KMS-11 (cell line): ENCODE results near the gene IFIT3.
A peak's percentile ranks its signal among the peaks of the same experiment; 100 is the strongest.

ENCODE experiments used
- H2AFZ ChIP-seq: fragments of 200-600 bp; sonication (generic); 2 replicates; pipeline ENCODE4 v1.6.1; 2016; ENCODE audit warnings: antibody characterized with exemption, mixed run types, low read depth
- H3K27ac ChIP-seq: fragments of 200-600 bp; sonication (generic); 2 replicates; pipeline ENCODE4 v1.6.1; 2016; ENCODE audit warnings: mild to moderate bottlenecking, mixed run types
- H3K27me3 ChIP-seq: fragments of 200-600 bp; sonication (generic); 2 replicates; pipeline ENCODE4 v1.6.1; 2017; ENCODE audit warnings: mild to moderate bottlenecking, low read depth, mixed run types, moderate library complexity; ENCODE audit not compliant: insufficient read depth
- H3K36me3 ChIP-seq: fragments of 200-600 bp; sonication (generic); 2 replicates; pipeline ENCODE4 v1.6.1; 2017; ENCODE audit warnings: mild to moderate bottlenecking, mixed run types; ENCODE audit not compliant: insufficient read depth
- H3K4me1 ChIP-seq: fragments of 200-600 bp; sonication (generic); 2 replicates; pipeline ENCODE4 v1.6.1; 2016; ENCODE audit warnings: mild to moderate bottlenecking, low read depth, mixed run types; ENCODE audit not compliant: poor library complexity, severe bottlenecking
- H3K4me2 ChIP-seq: fragments of 200-600 bp; sonication (generic); 2 replicates; pipeline ENCODE4 v1.7.0; 2016; ENCODE audit warnings: mild to moderate bottlenecking, mixed run types
- H3K4me3 ChIP-seq: fragments of 200-600 bp; sonication (generic); IDR thresholded peaks from 2 replicates; pipeline ENCODE4 v1.6.1; 2017; ENCODE audit warnings: low read depth, low read length, mixed read lengths; ENCODE audit not compliant: insufficient read depth
- H3K79me2 ChIP-seq: fragments of 200-600 bp; sonication (generic); 2 replicates; pipeline ENCODE4 v1.6.1; 2016; ENCODE audit warnings: low read depth, mixed run types; ENCODE audit not compliant: insufficient read depth
- H3K9ac ChIP-seq: fragments of 200-600 bp; sonication (generic); 2 replicates; pipeline ENCODE4 v1.6.1; 2016; ENCODE audit warnings: mild to moderate bottlenecking, mixed run types
- H4K20me1 ChIP-seq: fragments of 200-600 bp; sonication (generic); 2 replicates; pipeline ENCODE4 v1.6.1; 2016; ENCODE audit warnings: mild to moderate bottlenecking, mixed run types; ENCODE audit not compliant: insufficient read depth
- CTCF ChIP-seq: fragments of 200-600 bp; sonication (generic); conservative IDR thresholded peaks from 2 replicates; pipeline ENCODE4 v1.6.1; 2017; ENCODE audit warnings: low read depth, mild to moderate bottlenecking, antibody characterized with exemption, low read length, moderate library complexity, mixed read lengths

Gene IFIT3

DNA sequence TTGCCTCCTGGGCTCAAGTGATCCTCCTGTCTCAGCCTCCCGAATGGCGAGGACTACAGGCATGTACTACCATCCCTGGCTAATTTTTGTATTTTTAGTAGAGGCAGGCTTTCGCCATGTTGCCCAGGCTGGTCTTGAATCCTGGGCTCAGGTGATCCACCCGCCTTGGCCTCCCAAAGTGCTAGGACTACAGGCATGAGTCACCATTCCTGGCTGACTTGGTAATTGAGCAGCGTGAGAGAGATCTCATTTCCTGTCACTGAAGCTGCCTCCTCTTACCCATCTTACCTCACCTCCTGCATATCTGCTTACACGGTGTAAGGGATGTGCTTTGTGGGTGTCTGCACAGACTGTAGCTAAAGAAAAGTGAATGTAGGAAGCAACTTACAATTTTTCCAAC is 9.7 kb downstream of the IFIT3 start:
- no peaks in the 10 kb centered on the region for H3K79me2 ChIP-seq
- H3K4me3 ChIP-seq = no peak overlapping the region
- peaks cover 54% of the 10 kb centered on the region for H3K4me1 ChIP-seq
- no peaks in the 10 kb centered on the region for H3K36me3 ChIP-seq
- H3K4me2 ChIP-seq = peak overlapping the region; percentile 15; the same call in 1 of the 2 replicates
- TF ChIP-seq CTCF = no peak
- H3K9ac ChIP-seq = no peak overlapping the region
- H4K20me1 ChIP-seq = no peaks in the 10 kb centered on the region
- H2AFZ ChIP-seq = no peak overlapping the region
- H3K27me3 ChIP-seq = no peaks in the 10 kb centered on the region
- H3K27ac ChIP-seq = no peak overlapping the region

DNA sequence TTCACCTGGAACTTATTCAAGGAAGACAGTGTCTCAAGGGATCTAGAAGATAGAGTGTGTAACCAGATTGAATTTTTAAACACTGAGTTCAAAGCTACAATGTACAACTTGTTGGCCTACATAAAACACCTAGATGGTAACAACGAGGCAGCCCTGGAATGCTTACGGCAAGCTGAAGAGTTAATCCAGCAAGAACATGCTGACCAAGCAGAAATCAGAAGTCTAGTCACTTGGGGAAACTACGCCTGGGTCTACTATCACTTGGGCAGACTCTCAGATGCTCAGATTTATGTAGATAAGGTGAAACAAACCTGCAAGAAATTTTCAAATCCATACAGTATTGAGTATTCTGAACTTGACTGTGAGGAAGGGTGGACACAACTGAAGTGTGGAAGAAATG is 10.9 kb downstream of the IFIT3 start:
- peaks cover 42% of the 10 kb centered on the region for H3K4me1 ChIP-seq
- H3K4me2 ChIP-seq = no peak overlapping the region
- no peaks in the 10 kb centered on the region for H3K27me3 ChIP-seq
- H3K36me3 ChIP-seq = no peaks in the 10 kb centered on the region
- no peaks in the 10 kb centered on the region for H3K79me2 ChIP-seq
- TF ChIP-seq CTCF = no peak
- no peak overlapping the region for H3K27ac ChIP-seq
- H3K4me3 ChIP-seq = no peak overlapping the region
- no peaks in the 10 kb centered on the region for H4K20me1 ChIP-seq
- no peak overlapping the region for H2AFZ ChIP-seq
- no peak overlapping the region for H3K9ac ChIP-seq

- Histone ChIP-seq H2AFZ (no peak overlapping the region), H3K27ac (no peak overlapping the region), H3K9ac (no peak overlapping the region), H3K4me2 (no peak overlapping the region), H4K20me1 (no peaks in the 10 kb centered on the region), H3K4me3 (no peak overlapping the region), H3K27me3 (no peaks in the 10 kb centered on the region), H3K36me3 (no peaks in the 10 kb centered on the region), H3K79me2 (no peaks in the 10 kb centered on the region), H3K4me1 (peaks cover 32% of the 10 kb centered on the region)
- TF ChIP-seq CTCF = no peak
Measured at GRCh38 chr10:89339875-89340274, 12.1 kb downstream of the IFIT3 start.

DNA sequence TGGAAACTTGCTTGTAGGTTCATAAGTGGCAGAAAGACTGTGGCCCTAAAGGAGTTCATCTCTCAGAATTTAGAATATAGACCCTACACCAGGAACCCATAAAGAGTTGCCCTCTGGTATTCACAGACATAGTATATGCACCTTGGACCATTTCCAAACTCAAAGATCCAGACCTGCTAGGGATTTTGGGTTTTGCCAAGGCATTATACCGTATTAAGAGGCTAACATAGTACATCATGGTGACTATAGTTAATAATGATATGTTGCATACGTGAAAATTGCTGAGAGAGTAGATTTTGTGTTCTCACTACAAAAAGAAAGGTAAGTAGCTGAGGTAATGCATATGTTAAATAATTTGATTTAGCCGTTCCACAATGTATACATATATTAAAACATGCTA is 13.9 kb downstream of the IFIT3 start:
- Histone ChIP-seq H3K27me3 (no peaks in the 10 kb centered on the region), H3K4me1 (peaks cover 27% of the 10 kb centered on the region), H2AFZ (no peak overlapping the region), H3K9ac (no peak overlapping the region), H3K36me3 (no peaks in the 10 kb centered on the region), H3K27ac (no peak overlapping the region), H3K4me2 (no peak overlapping the region), H3K4me3 (no peak overlapping the region), H3K79me2 (no peaks in the 10 kb centered on the region), H4K20me1 (no peaks in the 10 kb centered on the region)
- no peak for TF ChIP-seq CTCF
